ENCODE measurements around the gene SFMBT2.
"Not testable (repeated sequence)": the region's sequence is repeated elsewhere in the genome, so short reads cannot be mapped to it uniquely, and the experiment has no call there.

Gene SFMBT2

DNA sequence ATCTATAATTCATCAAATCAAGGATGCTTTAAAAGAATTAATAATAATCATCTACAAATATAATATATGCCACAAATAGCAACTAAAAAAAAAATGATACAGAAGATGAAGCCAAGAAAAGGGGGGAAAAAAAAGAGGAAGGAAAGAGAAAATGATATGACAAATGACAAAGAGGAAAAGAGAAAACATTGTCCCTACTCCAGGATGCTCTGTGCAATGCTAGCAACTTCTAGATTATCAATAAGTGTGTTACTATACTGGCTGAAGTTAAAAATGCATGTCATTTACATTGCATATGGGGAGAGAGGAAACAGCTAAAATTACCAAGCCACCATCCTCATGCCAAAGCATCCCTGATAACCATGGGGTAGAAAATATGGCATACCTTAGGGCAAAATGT is 104.2 kb downstream of the SFMBT2 start:
- H3K27me3 ChIP-seq (ENCODE audit: control insufficient read depth in 1 of 2, insufficient read depth in 2 of 2, low read length in 2 of 2), result no peaks in the 10 kb centered on the region
- no peak overlapping the region for H3K27ac ChIP-seq (ENCODE audit: low read length)
- peaks cover 0 to 5% of the 10 kb centered on the region in 2 donors for H3K9me3 ChIP-seq (ENCODE audit: control insufficient read depth in 2 of 2, low read length in 2 of 2)
- peaks cover 24% of the 10 kb centered on the region for H3K4me1 ChIP-seq (ENCODE audit: control insufficient read depth, insufficient read depth, low read length)
- no peak overlapping the region for H3K9ac ChIP-seq (ENCODE audit: low read length in 2 of 2)
- H3K4me3 ChIP-seq (ENCODE audit: low read length in 2 of 2), result no peak overlapping the region
- no peaks in the 10 kb centered on the region for H3K36me3 ChIP-seq (ENCODE audit: control insufficient read depth in 2 of 2, insufficient read depth in 2 of 2, low read length in 2 of 2)

DNA sequence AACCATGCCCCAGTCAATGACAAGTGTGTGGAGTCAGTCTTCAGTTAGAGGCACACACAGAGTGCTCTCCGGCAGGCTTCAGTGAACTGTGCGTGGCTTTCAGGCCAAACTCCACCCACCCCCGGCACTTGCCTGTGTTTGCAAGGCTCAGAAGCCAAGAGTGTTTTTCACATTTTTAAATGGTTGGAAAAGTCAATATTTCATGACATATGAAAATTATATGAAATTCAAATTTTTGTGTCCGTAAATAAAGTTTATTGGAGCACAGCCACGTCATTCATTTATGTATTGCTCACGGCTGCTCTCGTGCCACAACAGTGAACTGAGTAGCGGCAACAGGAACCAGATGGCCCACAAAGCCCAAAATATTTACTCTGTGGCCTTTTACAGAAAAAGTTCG is 104.7 kb downstream of the SFMBT2 start:
- H3K36me3 ChIP-seq (ENCODE audit: control insufficient read depth in 2 of 2, insufficient read depth in 2 of 2, low read length in 2 of 2), result no peaks in the 10 kb centered on the region
- peak overlapping the region; percentile 19 for H3K27ac ChIP-seq (ENCODE audit: low read length)
- H3K4me3 ChIP-seq (ENCODE audit: low read length in 2 of 2), result peak overlapping the region; percentile 5 to 40
- no peaks in the 10 kb centered on the region for H3K27me3 ChIP-seq (ENCODE audit: control insufficient read depth in 1 of 2, insufficient read depth in 2 of 2, low read length in 2 of 2)
- peaks cover 0 to 5% of the 10 kb centered on the region in 2 donors for H3K9me3 ChIP-seq (ENCODE audit: control insufficient read depth in 2 of 2, low read length in 2 of 2)
- H3K9ac ChIP-seq (ENCODE audit: low read length in 2 of 2), result no peak overlapping the region
- H3K4me1 ChIP-seq (ENCODE audit: control insufficient read depth, insufficient read depth, low read length), result peaks cover 28% of the 10 kb centered on the region

DNA sequence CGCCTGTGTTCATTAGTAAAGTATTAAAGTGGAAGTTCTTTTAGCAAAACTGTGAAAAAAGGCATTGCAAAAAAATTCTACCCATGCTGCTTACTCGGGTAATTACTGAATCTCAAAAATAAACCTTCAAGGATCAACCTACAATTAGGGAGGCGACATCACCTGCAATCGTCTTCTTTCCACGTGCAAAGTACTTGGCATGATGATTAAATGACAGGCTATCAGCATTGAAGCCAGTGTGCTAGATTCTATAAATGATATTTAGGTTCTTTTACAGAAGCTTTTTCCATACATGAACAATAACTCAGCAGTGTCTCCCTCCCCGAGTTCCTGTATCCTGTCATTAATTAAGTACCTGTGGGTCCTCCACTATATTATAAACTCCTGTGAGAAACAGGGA is 105.8 kb downstream of the SFMBT2 start:
- Histone ChIP-seq H3K4me3 (ENCODE audit: low read length in 2 of 2) (no peak overlapping the region), H3K27me3 (ENCODE audit: control insufficient read depth in 1 of 2, insufficient read depth in 2 of 2, low read length in 2 of 2) (no peaks in the 10 kb centered on the region), H3K4me1 (ENCODE audit: control insufficient read depth, insufficient read depth, low read length) (peaks cover 39% of the 10 kb centered on the region), H3K9ac (ENCODE audit: low read length in 2 of 2) (no peak overlapping the region), H3K9me3 (ENCODE audit: control insufficient read depth in 2 of 2, low read length in 2 of 2) (peaks cover 0 to 5% of the 10 kb centered on the region in 2 donors), H3K27ac (ENCODE audit: low read length) (no peak overlapping the region), H3K36me3 (ENCODE audit: control insufficient read depth in 2 of 2, insufficient read depth in 2 of 2, low read length in 2 of 2) (no peaks in the 10 kb centered on the region)

DNA sequence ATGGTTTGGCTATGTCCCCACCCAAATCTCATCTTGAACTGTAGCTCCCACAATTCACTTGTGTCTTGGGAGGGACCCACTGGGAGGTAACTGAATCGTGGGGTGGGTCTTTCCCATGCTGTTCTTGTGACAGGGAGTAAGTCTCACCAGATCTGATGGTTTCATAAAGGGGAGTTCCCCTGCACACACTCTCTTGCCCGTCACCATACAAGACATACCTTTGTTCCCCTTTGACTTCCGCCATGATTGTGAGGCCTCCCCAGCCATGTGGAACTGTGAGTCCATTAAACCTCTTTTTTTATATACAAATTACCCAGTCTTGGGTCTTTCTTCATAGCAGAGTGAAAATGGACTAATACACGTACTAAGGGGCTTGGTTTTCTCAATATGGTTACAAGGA is 106.7 kb downstream of the SFMBT2 start:
- no peak overlapping the region for H3K27ac ChIP-seq (ENCODE audit: low read length)
- no peaks in the 10 kb centered on the region for H3K27me3 ChIP-seq (ENCODE audit: control insufficient read depth in 1 of 2, insufficient read depth in 2 of 2, low read length in 2 of 2)
- no peak overlapping the region for H3K4me3 ChIP-seq (ENCODE audit: low read length in 2 of 2)
- no peak overlapping the region for H3K9ac ChIP-seq (ENCODE audit: low read length in 2 of 2)
- peaks cover 41% of the 10 kb centered on the region for H3K4me1 ChIP-seq (ENCODE audit: control insufficient read depth, insufficient read depth, low read length)
- H3K9me3 ChIP-seq (ENCODE audit: control insufficient read depth in 2 of 2, low read length in 2 of 2), result peaks cover 0 to 5% of the 10 kb centered on the region in 2 donors
- no peaks in the 10 kb centered on the region for H3K36me3 ChIP-seq (ENCODE audit: control insufficient read depth in 2 of 2, insufficient read depth in 2 of 2, low read length in 2 of 2)

DNA sequence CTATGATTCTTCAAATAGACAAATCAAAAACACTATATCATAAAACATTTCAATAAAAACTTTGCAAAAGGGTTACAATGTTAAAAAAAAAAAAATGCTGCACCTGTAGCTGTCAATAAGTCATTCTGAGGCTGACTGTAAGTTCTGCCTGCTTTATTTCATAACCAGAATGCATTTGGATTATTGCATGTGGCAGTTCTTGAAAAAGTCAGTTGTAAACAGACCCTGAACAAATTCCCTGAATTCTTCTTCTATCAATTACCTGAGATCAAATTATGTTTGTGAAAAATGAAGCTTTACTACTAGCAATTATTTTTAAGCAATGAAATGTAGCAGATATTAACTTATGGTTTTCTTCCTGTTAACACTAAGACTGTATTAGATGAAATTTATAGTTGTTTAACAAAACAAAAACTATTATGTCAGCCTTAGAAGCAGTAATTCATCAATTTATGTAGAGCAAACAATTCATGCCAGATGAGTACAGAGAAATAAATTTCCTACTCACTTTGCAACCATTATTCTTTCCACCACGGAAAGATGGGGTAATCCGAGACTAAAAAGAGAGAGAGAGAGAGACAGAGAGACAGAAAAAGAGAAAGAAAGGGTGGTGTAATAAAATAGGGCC is 107.8 kb downstream of the SFMBT2 start:
- H3K36me3 ChIP-seq (ENCODE audit: control insufficient read depth in 2 of 2, insufficient read depth in 2 of 2, low read length in 2 of 2), result no peaks in the 10 kb centered on the region
- H3K4me1 ChIP-seq (ENCODE audit: control insufficient read depth, insufficient read depth, low read length), result peaks cover 41% of the 10 kb centered on the region
- no peaks in the 10 kb centered on the region for H3K9me3 ChIP-seq (ENCODE audit: control insufficient read depth in 2 of 2, low read length in 2 of 2)
- H3K27ac ChIP-seq (ENCODE audit: low read length), result no peak overlapping the region
- no peaks in the 10 kb centered on the region for H3K27me3 ChIP-seq (ENCODE audit: control insufficient read depth in 1 of 2, insufficient read depth in 2 of 2, low read length in 2 of 2)
- no peak overlapping the region for H3K9ac ChIP-seq (ENCODE audit: low read length in 2 of 2)
- H3K4me3 ChIP-seq (ENCODE audit: low read length in 2 of 2), result no peak overlapping the region

DNA sequence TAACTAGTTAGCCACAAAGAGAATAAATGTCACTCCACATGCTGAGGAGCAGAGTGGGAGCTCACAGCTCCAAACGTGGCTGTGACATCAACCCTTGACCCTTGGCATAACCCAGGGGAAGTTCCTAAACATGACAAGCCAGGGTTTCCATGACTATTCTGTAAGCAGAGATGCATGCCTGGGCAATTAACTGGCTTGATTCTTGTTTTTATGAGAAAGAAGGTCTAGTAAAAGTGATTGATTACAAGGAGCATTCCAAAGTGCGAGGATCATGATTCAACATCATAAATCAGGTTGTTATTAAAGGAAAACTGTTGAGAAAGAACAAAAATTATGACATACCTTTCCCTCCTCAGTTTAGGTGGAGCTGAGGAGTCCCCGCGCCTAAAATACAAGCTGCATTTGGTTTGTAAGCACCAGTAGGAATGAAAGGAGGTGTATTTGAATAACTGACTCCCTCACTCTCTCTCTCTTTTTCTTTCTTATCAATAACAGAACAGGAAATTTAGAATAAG is 108.4 kb downstream of the SFMBT2 start:
- H3K36me3 ChIP-seq (ENCODE audit: control insufficient read depth in 2 of 2, insufficient read depth in 2 of 2, low read length in 2 of 2), result no peaks in the 10 kb centered on the region
- no peak overlapping the region for H3K9ac ChIP-seq (ENCODE audit: low read length in 2 of 2)
- H3K9me3 ChIP-seq (ENCODE audit: control insufficient read depth in 2 of 2, low read length in 2 of 2), result no peaks in the 10 kb centered on the region
- no peak overlapping the region for H3K27ac ChIP-seq (ENCODE audit: low read length)
- no peak overlapping the region for H3K4me3 ChIP-seq (ENCODE audit: low read length in 2 of 2)
- H3K27me3 ChIP-seq (ENCODE audit: control insufficient read depth in 1 of 2, insufficient read depth in 2 of 2, low read length in 2 of 2), result no peaks in the 10 kb centered on the region
- H3K4me1 ChIP-seq (ENCODE audit: control insufficient read depth, insufficient read depth, low read length), result peaks cover 41% of the 10 kb centered on the region

DNA sequence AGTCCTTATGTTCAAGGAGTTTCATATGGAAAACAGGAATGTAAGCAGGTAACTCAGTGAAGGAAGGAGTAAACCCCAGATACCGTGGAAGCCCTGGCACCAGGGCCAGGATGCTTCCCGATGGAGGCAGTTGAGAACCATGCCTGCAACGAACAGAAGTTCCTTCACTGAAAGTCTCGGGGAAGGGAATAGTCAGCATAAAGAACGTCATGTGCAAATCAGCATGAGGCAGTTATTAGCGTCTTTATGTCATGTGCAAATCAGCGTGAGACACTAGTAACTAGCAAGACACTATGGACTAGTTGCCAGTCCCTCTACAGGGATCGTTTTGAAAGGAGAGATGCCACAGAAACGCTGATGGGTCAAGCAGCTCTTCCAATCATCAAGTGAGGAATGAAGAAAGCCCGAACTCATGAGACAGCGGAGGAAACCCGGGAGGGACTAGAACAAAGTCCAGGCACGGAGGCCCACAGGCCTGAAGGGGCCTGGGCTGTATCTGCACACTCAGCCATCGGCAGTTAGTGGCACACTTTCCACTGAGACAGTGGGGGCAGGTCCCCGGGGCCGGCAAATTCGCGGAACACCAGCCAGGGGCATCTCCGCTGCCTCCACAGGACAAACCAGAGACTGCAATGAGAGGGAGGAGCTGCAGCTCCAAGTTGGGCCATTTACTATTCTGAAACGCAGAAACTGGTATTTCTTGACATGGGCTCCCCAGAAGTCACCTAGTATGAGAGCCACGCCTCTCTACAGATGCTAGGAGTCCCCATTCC is 109.6 kb downstream of the SFMBT2 start:
- Histone ChIP-seq H3K9me3 (ENCODE audit: control insufficient read depth in 2 of 2, low read length in 2 of 2) (no peaks in the 10 kb centered on the region), H3K36me3 (ENCODE audit: control insufficient read depth in 2 of 2, insufficient read depth in 2 of 2, low read length in 2 of 2) (no peaks in the 10 kb centered on the region), H3K27ac (ENCODE audit: low read length) (peak overlapping the region; percentile 6), H3K4me1 (ENCODE audit: control insufficient read depth, insufficient read depth, low read length) (peaks cover 41% of the 10 kb centered on the region), H3K9ac (ENCODE audit: low read length in 2 of 2) (no peak overlapping the region), H3K4me3 (ENCODE audit: low read length in 2 of 2) (peak overlapping the region in 1 of 2 donors; percentile 35), H3K27me3 (ENCODE audit: control insufficient read depth in 1 of 2, insufficient read depth in 2 of 2, low read length in 2 of 2) (no peaks in the 10 kb centered on the region)

DNA sequence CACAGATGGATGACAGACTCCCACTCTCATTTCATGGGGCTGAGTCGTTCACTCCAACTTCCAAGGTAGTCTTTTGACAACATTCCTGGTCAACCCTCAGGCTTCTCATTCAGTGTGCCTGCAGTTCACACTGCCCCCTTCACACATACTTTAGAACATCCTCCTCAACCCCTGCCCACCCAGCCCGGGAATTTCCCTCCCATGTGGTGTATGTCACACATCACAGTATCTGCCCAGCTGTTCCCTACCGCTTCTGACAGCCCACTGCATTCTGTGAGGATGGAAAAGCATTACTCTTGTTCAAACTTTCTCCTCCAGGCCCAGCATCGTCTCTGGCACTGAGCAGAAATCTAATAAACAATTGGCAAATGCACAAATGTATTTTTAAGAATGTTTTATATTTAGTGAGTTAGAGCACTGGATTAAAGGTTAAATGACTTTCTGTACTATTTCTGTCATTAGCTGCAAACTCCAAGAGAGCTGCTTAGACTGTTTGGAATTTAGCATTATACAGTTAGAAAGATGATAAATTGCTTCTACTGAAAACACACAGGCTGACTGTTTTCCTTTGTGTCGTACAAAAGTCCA is 110.4 kb downstream of the SFMBT2 start:
- Histone ChIP-seq H3K27ac (ENCODE audit: low read length) (no peak overlapping the region), H3K4me3 (ENCODE audit: low read length in 2 of 2) (peak overlapping the region in 1 of 2 donors; percentile 35), H3K36me3 (ENCODE audit: control insufficient read depth in 2 of 2, insufficient read depth in 2 of 2, low read length in 2 of 2) (no peaks in the 10 kb centered on the region), H3K27me3 (ENCODE audit: control insufficient read depth in 1 of 2, insufficient read depth in 2 of 2, low read length in 2 of 2) (no peaks in the 10 kb centered on the region), H3K9me3 (ENCODE audit: control insufficient read depth in 2 of 2, low read length in 2 of 2) (no peaks in the 10 kb centered on the region), H3K4me1 (ENCODE audit: control insufficient read depth, insufficient read depth, low read length) (peaks cover 36% of the 10 kb centered on the region), H3K9ac (ENCODE audit: low read length in 2 of 2) (no peak overlapping the region)

DNA sequence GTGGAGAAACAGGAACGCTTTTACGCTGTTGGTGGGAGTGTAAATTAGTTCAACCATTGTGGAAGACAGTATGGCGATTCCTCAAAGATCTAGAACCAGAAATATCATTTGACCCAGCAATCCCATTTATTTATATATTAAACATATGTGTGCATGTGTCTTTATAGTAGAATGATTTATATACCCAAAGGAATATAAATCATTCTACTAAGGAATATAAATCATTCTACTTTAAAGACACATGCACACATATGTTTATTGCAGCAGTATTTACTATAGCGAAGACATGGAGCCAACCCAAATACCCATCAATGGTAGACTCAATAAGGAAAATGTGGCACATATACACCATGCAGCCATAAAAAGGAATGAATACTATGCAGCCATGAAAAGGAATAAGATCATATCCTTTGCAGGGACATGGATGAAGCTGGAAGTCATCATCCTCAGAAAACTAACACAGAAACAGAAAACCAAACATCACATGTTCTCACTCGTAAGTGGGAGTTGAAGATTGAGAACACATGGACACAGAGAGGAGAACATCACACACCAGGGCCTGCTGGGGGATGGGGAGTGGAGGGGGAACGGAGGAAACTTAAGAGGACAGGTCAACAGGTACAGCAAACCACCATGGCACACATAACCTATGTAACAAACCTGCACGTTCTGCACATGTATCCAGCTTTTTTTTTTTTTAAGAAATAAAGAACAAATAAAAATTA is 111.1 kb downstream of the SFMBT2 start:
- H3K36me3 ChIP-seq (ENCODE audit: control insufficient read depth in 2 of 2, insufficient read depth in 2 of 2, low read length in 2 of 2); H3K9me3 ChIP-seq (ENCODE audit: control insufficient read depth in 2 of 2, low read length in 2 of 2); H3K27me3 ChIP-seq (ENCODE audit: control insufficient read depth in 1 of 2, insufficient read depth in 2 of 2, low read length in 2 of 2); H3K4me3 ChIP-seq (ENCODE audit: low read length in 2 of 2); H3K27ac ChIP-seq (ENCODE audit: low read length); H3K9ac ChIP-seq (ENCODE audit: low read length in 2 of 2): not testable (repeated sequence)
- H3K4me1 ChIP-seq (ENCODE audit: control insufficient read depth, insufficient read depth, low read length), result peaks cover 28% of the 10 kb centered on the region

DNA sequence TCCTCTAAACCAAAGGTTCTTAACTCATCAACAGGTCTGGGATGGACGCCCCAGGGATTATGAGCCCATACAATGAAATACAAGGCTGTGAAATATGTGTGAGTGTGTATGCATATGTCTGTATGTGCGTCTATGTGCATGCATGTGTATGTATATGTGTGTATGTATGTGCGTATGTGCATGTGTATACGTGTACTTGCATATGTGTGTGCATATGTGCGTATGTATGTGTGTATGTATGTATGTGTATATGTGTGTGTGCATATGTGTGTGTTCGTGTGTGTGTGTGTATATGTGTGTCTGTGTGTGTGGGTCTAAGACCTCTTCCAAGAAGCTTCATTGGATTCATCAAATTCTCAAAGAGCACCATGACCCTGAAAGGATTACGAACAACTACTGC is 112.3 kb downstream of the SFMBT2 start:
- no peak overlapping the region for H3K9ac ChIP-seq (ENCODE audit: low read length in 2 of 2)
- peaks cover 26% of the 10 kb centered on the region for H3K4me1 ChIP-seq (ENCODE audit: control insufficient read depth, insufficient read depth, low read length)
- no peaks in the 10 kb centered on the region for H3K36me3 ChIP-seq (ENCODE audit: control insufficient read depth in 2 of 2, insufficient read depth in 2 of 2, low read length in 2 of 2)
- H3K4me3 ChIP-seq (ENCODE audit: low read length in 2 of 2), result no peak overlapping the region
- no peaks in the 10 kb centered on the region for H3K9me3 ChIP-seq (ENCODE audit: control insufficient read depth in 2 of 2, low read length in 2 of 2)
- no peak overlapping the region for H3K27ac ChIP-seq (ENCODE audit: low read length)
- H3K27me3 ChIP-seq (ENCODE audit: control insufficient read depth in 1 of 2, insufficient read depth in 2 of 2, low read length in 2 of 2), result no peaks in the 10 kb centered on the region
